ENCODE measurements around the gene TCIRG1. TPM values are rescaled to one million over a fixed set of nuclear protein-coding genes. Genes with fewer than 3 reads are reported as not detected.

TCIRG1 gene
- total and polyA plus RNA-seq, 2 of the 13 experiments (the other 11 are each of a cell fraction or from before 2014, with no cell fraction given), result 48.0 to 69.6 TPM

GRCh38 chr11:68010090-68011041 is 28.5 kb upstream of the TCIRG1 start, which contains the start of gene ALDH3B1 (continued):
- no peak for TF ChIP-seq ZBTB44 (CRISPR knock-in tag; IDR thresholded peaks at IDR 0.05)
- peak; percentile 45; the same call in 1 of the 2 replicates for TF ChIP-seq REPIN1 (CRISPR knock-in tag; IDR thresholded peaks at IDR 0.05; ENCODE audit: borderline replicate concordance, low read depth)
- peak; percentile 53; the same call in 1 of the 2 replicates for TF ChIP-seq GFI1 (CRISPR knock-in tag; IDR thresholded peaks at IDR 0.05; ENCODE audit: borderline replicate concordance)
- TF ChIP-seq CREBL2 (CRISPR knock-in tag; IDR thresholded peaks at IDR 0.05; ENCODE audit: borderline replicate concordance), result no peak
- TF ChIP-seq ZSCAN21 (CRISPR knock-in tag; IDR thresholded peaks at IDR 0.05; ENCODE audit: borderline replicate concordance), result peak; percentile 16; the same call in 1 of the 2 replicates
- no peak for TF ChIP-seq ZNF589 (CRISPR knock-in tag; conservative IDR thresholded peaks at IDR 0.05)
- TF ChIP-seq RFXAP (CRISPR knock-in tag; IDR thresholded peaks at IDR 0.05; ENCODE audit: borderline replicate concordance), result 0 out of 2 replicates have a peak, but pooled peaks have one; percentile 27
- no peak for TF ChIP-seq ZNF674 (CRISPR knock-in tag; IDR thresholded peaks at IDR 0.05; ENCODE audit: low read depth)
- TF ChIP-seq SP5 (CRISPR knock-in tag; IDR thresholded peaks at IDR 0.05; ENCODE audit: borderline replicate concordance, low read depth), result 0 out of 2 replicates have a peak, but pooled peaks have one; percentile 46
- TF ChIP-seq TRIM22 (IDR thresholded peaks at IDR 0.05), result no peak
- TF ChIP-seq EED (CRISPR knock-in tag; IDR thresholded peaks at IDR 0.05), result peak; percentile 73
- TF ChIP-seq ZNF784 (CRISPR knock-in tag; IDR thresholded peaks at IDR 0.05; ENCODE audit: borderline replicate concordance), result no peak
- 0 out of 2 replicates have a peak, but pooled peaks have one; percentile 25 for TF ChIP-seq ELF1 (CRISPR knock-in tag; IDR thresholded peaks at IDR 0.05)
- no peak for TF ChIP-seq HBP1 (CRISPR knock-in tag; IDR thresholded peaks at IDR 0.05; ENCODE audit: low read depth)
- TF ChIP-seq ZNF350 (CRISPR knock-in tag; IDR thresholded peaks at IDR 0.05; ENCODE audit: borderline replicate concordance, low read depth), result peak; percentile 39
- no peak for TF ChIP-seq TSC22D2 (CRISPR knock-in tag; IDR thresholded peaks at IDR 0.05; ENCODE audit: borderline replicate concordance)
- peak; percentile 58; the same call in 1 of the 2 replicates for TF ChIP-seq THRA (CRISPR knock-in tag; IDR thresholded peaks at IDR 0.05; ENCODE audit: borderline replicate concordance)
- no peak for TF ChIP-seq ELK4 (CRISPR knock-in tag; IDR thresholded peaks at IDR 0.05; ENCODE audit: borderline replicate concordance)
- no peak for TF ChIP-seq PCBP2 (optimal IDR thresholded peaks at IDR 0.05; ENCODE audit: low read depth, low read length, poor library complexity, severe bottlenecking)

All from HepG2 (cell line).